ENCODE measurements around the gene AFAP1L1. TPM values are rescaled to one million over a fixed set of nuclear protein-coding genes. Genes with fewer than 3 reads are reported as not detected.

AFAP1L1 gene
- total RNA-seq, 2 experiments from 2014 or later: not detected

DNA sequence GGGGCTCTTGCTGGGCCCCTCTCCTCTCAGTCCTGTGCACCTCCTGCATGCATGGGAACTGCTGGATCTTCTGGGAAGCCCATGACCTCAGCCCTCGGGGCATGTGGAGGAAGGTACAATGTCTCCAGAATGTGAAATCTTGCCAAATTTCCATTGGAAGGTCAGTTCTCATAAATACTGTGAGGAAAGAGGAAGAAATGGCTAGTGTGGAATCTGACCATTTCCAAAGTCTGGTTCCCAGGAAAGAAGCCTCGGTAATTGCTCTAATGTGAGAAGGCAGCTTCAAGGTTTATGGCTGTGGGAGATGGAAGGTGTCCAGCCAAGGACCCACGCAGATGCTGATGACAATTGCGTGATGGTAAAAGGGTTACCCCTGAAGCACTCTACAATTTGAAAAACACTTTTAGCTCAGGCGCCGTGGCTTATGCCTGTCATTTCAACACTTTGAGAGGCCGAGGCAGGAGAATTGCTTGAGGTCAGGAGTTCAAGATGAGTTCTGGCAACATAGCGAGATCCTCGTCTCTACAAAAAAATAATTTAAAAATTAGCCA is 115.5 kb downstream of the AFAP1L1 start:
- intact Hi-C loops (cut with micrococcal nuclease; ENCODE audit: unreplicated experiment): no loop called here
- TF ChIP-seq, protein P1, sequence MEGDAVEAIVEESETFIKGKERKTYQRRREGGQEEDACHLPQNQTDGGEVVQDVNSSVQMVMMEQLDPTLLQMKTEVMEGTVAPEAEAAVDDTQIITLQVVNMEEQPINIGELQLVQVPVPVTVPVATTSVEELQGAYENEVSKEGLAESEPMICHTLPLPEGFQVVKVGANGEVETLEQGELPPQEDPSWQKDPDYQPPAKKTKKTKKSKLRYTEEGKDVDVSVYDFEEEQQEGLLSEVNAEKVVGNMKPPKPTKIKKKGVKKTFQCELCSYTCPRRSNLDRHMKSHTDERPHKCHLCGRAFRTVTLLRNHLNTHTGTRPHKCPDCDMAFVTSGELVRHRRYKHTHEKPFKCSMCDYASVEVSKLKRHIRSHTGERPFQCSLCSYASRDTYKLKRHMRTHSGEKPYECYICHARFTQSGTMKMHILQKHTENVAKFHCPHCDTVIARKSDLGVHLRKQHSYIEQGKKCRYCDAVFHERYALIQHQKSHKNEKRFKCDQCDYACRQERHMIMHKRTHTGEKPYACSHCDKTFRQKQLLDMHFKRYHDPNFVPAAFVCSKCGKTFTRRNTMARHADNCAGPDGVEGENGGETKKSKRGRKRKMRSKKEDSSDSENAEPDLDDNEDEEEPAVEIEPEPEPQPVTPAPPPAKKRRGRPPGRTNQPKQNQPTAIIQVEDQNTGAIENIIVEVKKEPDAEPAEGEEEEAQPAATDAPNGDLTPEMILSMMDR (conservative IDR thresholded peaks at IDR 0.05; ENCODE audit: low read length): no peak
- no peak for TF ChIP-seq EZH2phosphoT487 (IDR thresholded peaks at IDR 0.05; ENCODE audit: borderline replicate concordance, low read depth, low read length)
- Histone ChIP-seq H3K4me1 (ENCODE audit: insufficient read depth, low read length, poor library complexity, severe bottlenecking) (no peaks in the 10 kb centered on the region), H3K9me3 (ENCODE audit: low read length) (no peaks in the 10 kb centered on the region), H3K4me2 (ENCODE audit: low read length) (no peak overlapping the region), H3K36me3 (ENCODE audit: insufficient read depth, low read length) (no peaks in the 10 kb centered on the region), H3K4me3 (ENCODE audit: low read depth, low read length, poor library complexity, severe bottlenecking) (no peak overlapping the region), H3K9me2 (ENCODE audit: insufficient read depth, low read length) (no peaks in the 10 kb centered on the region), H3K79me2 (ENCODE audit: insufficient read depth, low read depth, low read length) (no peaks in the 10 kb centered on the region), H4K20me1 (ENCODE audit: insufficient read depth, low read length) (no peaks in the 10 kb centered on the region), H3K27ac (ENCODE audit: low read depth, low read length, poor library complexity, severe bottlenecking) (no peak overlapping the region), H2AFZ (ENCODE audit: low read length) (no peak overlapping the region)
- ChIA-PET POLR2A (interaction anchor here (1.2 kb wide), 1 partner anchor 52 kb away, joined by 5 read pairs; no protein-coding TSS in a partner anchor), CTCF (ENCODE audit: unreplicated experiment) (no interaction called here)
- no TSS peak for BruUV-seq (replicated peaks)
- no peak for DNase-seq (ENCODE audit: low spot score)

DNA sequence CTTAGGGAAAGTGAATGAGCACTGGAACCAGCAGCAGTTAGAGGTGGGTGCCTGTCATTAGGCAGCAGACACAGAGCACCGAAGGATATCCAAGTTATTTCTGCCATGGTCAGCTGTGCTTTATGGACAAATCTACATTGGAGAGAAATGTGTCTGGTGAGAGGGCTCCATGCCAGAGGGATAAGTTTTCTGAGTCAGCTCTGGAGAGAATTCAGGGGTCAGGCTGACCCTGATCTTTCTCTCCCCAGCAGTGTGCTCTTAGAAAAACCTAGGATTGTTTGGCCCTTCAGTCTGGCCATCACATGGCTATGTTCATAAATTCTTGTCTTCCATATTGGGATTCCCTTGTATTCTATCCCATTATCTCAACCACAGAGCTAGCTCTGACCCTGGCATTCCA is 116.3 kb downstream of the AFAP1L1 start:
- H3K79me2 ChIP-seq (ENCODE audit: insufficient read depth, low read depth, low read length): no peaks in the 10 kb centered on the region
- H3K9me3 ChIP-seq (ENCODE audit: low read length): no peaks in the 10 kb centered on the region
- no peaks in the 10 kb centered on the region for H4K20me1 ChIP-seq (ENCODE audit: insufficient read depth, low read length)
- no peaks in the 10 kb centered on the region for H3K4me1 ChIP-seq (ENCODE audit: insufficient read depth, low read length, poor library complexity, severe bottlenecking)
- CTCF ChIA-PET (ENCODE audit: unreplicated experiment): no interaction called here
- TF ChIP-seq, protein P1 (conservative IDR thresholded peaks at IDR 0.05; ENCODE audit: low read length): no peak
- TF ChIP-seq EZH2phosphoT487 (IDR thresholded peaks at IDR 0.05; ENCODE audit: borderline replicate concordance, low read depth, low read length): no peak
- no peak overlapping the region for H3K4me3 ChIP-seq (ENCODE audit: low read depth, low read length, poor library complexity, severe bottlenecking)
- no peak overlapping the region for H3K4me2 ChIP-seq (ENCODE audit: low read length)
- no peak for DNase-seq (ENCODE audit: low spot score)
- intact Hi-C loops (cut with micrococcal nuclease; ENCODE audit: unreplicated experiment): no loop called here
- no peaks in the 10 kb centered on the region for H3K9me2 ChIP-seq (ENCODE audit: insufficient read depth, low read length)
- POLR2A ChIA-PET: interaction anchor here (0.8 to 1.2 kb wide), 3 partner anchors 13 to 53 kb away, joined by 3 to 7 read pairs (median 5); no protein-coding TSS in a partner anchor
- no peak overlapping the region for H2AFZ ChIP-seq (ENCODE audit: low read length)
- H3K36me3 ChIP-seq (ENCODE audit: insufficient read depth, low read length): no peaks in the 10 kb centered on the region
- no peak overlapping the region for H3K27ac ChIP-seq (ENCODE audit: low read depth, low read length, poor library complexity, severe bottlenecking)
- no TSS peak for BruUV-seq (replicated peaks)

DNA sequence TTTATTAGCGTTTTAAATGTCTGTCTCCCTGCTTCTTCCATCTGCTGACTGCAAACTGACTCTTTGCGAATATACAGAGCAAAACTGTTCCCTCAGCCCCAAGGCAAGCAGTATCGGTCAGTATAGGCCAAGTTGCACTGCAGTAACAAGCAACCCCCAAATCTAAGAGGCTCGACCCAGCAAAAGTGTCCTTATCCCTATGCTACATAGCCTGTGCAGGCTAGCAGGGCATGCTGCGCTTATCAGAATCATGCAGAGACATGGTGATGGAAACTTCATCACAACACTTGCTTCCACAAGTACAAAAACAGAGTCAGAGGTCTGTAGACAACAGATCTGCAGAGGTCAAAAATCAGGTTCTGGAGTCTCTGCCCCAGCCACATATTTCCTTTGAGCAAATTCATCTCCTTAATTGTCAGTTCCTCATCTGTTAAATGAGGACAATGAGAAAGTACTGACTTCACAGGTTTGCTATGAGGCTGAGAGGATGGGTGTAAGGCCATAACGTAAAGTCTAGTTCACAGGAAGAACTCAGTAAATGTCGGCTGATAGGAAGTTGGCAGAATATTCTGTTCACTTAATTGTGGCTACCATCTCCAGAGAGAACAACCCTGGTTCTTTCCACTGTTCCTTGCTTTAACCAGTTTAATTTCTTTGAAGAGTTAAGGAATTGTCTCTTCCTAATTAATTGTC is 117.0 kb downstream of the AFAP1L1 start:
- POLR2A ChIA-PET: interaction anchor here (0.8 to 1.0 kb wide), 2 partner anchors 12 to 53 kb away, joined by 3 to 7 read pairs; no protein-coding TSS in a partner anchor
- no peak overlapping the region for H3K4me2 ChIP-seq (ENCODE audit: low read length)
- TF ChIP-seq, protein P1 (conservative IDR thresholded peaks at IDR 0.05; ENCODE audit: low read length): no peak
- no peak for TF ChIP-seq EZH2phosphoT487 (IDR thresholded peaks at IDR 0.05; ENCODE audit: borderline replicate concordance, low read depth, low read length)
- H4K20me1 ChIP-seq (ENCODE audit: insufficient read depth, low read length): no peaks in the 10 kb centered on the region
- no peaks in the 10 kb centered on the region for H3K79me2 ChIP-seq (ENCODE audit: insufficient read depth, low read depth, low read length)
- no peak for DNase-seq (ENCODE audit: low spot score)
- no peaks in the 10 kb centered on the region for H3K9me3 ChIP-seq (ENCODE audit: low read length)
- no TSS peak for BruUV-seq (replicated peaks)
- CTCF ChIA-PET (ENCODE audit: unreplicated experiment): no interaction called here
- H3K4me3 ChIP-seq (ENCODE audit: low read depth, low read length, poor library complexity, severe bottlenecking): no peak overlapping the region
- no peaks in the 10 kb centered on the region for H3K9me2 ChIP-seq (ENCODE audit: insufficient read depth, low read length)
- no peak overlapping the region for H2AFZ ChIP-seq (ENCODE audit: low read length)
- H3K4me1 ChIP-seq (ENCODE audit: insufficient read depth, low read length, poor library complexity, severe bottlenecking): no peaks in the 10 kb centered on the region
- no peaks in the 10 kb centered on the region for H3K36me3 ChIP-seq (ENCODE audit: insufficient read depth, low read length)
- intact Hi-C loops (cut with micrococcal nuclease; ENCODE audit: unreplicated experiment): no loop called here
- H3K27ac ChIP-seq (ENCODE audit: low read depth, low read length, poor library complexity, severe bottlenecking): no peak overlapping the region

All from OCI-LY7 (cell line).